ENCODE results near the gene CHST8. TPM values are rescaled to one million over a fixed set of nuclear protein-coding genes. Genes with fewer than 3 reads are reported as not detected.
"Not testable (repeated sequence)": the region's sequence is repeated elsewhere in the genome, so short reads cannot be mapped to it uniquely, and the experiment has no call there.

CHST8 gene
- total and polyA plus RNA-seq, 12 donors, result 0.13 to 0.50 (median 0.22) TPM; not detected in 3

- Histone ChIP-seq H3K9me3 (no peaks in the 10 kb centered on the region), H3K4me3 (no peak overlapping the region), H3K27me3 (peaks cover 10 to 77% (median 58%) of the 10 kb centered on the region in 7 donors), H3K27ac (no peak overlapping the region), H3K4me1 (peaks cover 0 to 5% (median 0%) of the 10 kb centered on the region in 9 donors), H3K36me3 (no peaks in the 10 kb centered on the region)
- ATAC-seq (no peak), DNase-seq (no peak)
- TF ChIP-seq CTCF (IDR thresholded peaks at IDR 0.05), result no peak
- intact Hi-C loops (cut with DNase I), result no loop called here
- WGBS, 2 donors, result 74 to 75% methylated on average over 4 of the region's 4 CpGs
Observed at GRCh38 chr19:33616857-33617256, 4.9 kb upstream of the CHST8 start.

GRCh38 chr19:33618363-33618762 is 3.4 kb upstream of the CHST8 start:
- ATAC-seq; H3K27ac ChIP-seq; H3K36me3 ChIP-seq; H3K9me3 ChIP-seq; DNase-seq; intact Hi-C loops (cut with DNase I); H3K4me3 ChIP-seq: not testable (repeated sequence)
- Histone ChIP-seq H3K4me1 (peaks cover 0 to 18% (median 15%) of the 10 kb centered on the region in 9 donors), H3K27me3 (peaks cover 22 to 85% (median 68%) of the 10 kb centered on the region in 7 donors)
- 48 to 69% methylated on average over 2 of the region's 2 CpGs for WGBS, 2 donors

GRCh38 chr19:33618884-33619283 is 2.9 kb upstream of the CHST8 start:
- intact Hi-C loops (cut with DNase I), result no loop called here
- ATAC-seq (no peak), DNase-seq (no peak)
- no peak overlapping the region for H3K27ac ChIP-seq
- no peak overlapping the region for H3K4me3 ChIP-seq
- WGBS, 2 donors, result 72 to 74% methylated on average over 5 of the region's 5 CpGs
- H3K9me3 ChIP-seq, result no peaks in the 10 kb centered on the region
- H3K27me3 ChIP-seq, result peaks cover 22 to 86% (median 68%) of the 10 kb centered on the region in 7 donors
- no peak for TF ChIP-seq CTCF (IDR thresholded peaks at IDR 0.05)
- peaks cover 0 to 19% (median 15%) of the 10 kb centered on the region in 9 donors for H3K4me1 ChIP-seq
- H3K36me3 ChIP-seq, result no peaks in the 10 kb centered on the region

GRCh38 chr19:33620611-33621010 is 1.1 kb upstream of the CHST8 start:
- DNase-seq, result no peak

More at GRCh38 chr19:33620611-33621010, 1.1 kb upstream of the CHST8 start:
- 88 to 95% methylated on average over 4 of the region's 4 CpGs for WGBS, 2 donors
- Histone ChIP-seq H3K9me3 (no peaks in the 10 kb centered on the region), H3K36me3 (no peaks in the 10 kb centered on the region), H3K27ac (no peak overlapping the region), H3K27me3 (peaks cover 22 to 88% (median 71%) of the 10 kb centered on the region in 7 donors), H3K4me3 (no peak overlapping the region), H3K4me1 (peaks cover 0 to 19% (median 15%) of the 10 kb centered on the region in 9 donors)
- TF ChIP-seq CTCF (IDR thresholded peaks at IDR 0.05), result no peak
- intact Hi-C loops (cut with DNase I), result no loop called here
- ATAC-seq, result no peak

Measured in heart right ventricle (tissue), 16 donors.